Adipose tissue (tissue), 3 donors: ENCODE data around the gene GRIA2. TPM values are rescaled to one million over a fixed set of nuclear protein-coding genes. Genes with fewer than 3 reads are reported as not detected.
"Not testable (repeated sequence)": the region's sequence is repeated elsewhere in the genome, so short reads cannot be mapped to it uniquely, and the experiment has no call there.

Source experiments
- H3K27ac ChIP-seq: one replicate; pipeline ENCODE4 v1.5.1; 2013; ENCODE audit warnings: low read depth, low read length
- WGBS, 3 donors: extraction: QIAGEN DNeasy Blood & Tissue Kit; methylation state at CpG; one replicate each; pipeline ENCODE4 v1.1.7; 2013; 5-methylcytosine and 5-hydroxymethylcytosine counted together
- polyA plus RNA-seq, 3 donors: library from polyadenylated mRNA; stranded (reverse); fragments of 200-250 nt; gene quantifications; one replicate each; pipeline ENCODE4 v1.2.3, GENCODE V29; 2013
- donor health status: healthy with polysubstance abuse.
- donor health status: Bipolar disorder and iron deficiency.
- donor health status: healthy.

The GRIA2 gene
- polyA plus RNA-seq: under 1 TPM in 2 of 3 donors, not detected in 1; 0.04 to 0.48 TPM

GRCh38 chr4:157220371-157220881, at the start of gene GRIA2:
Gene GRIA2, plus strand, starts transcription at chr4:157220728. Its CDS starts 315 bp downstream, at chr4:157221043.
- no peak within 1 kb of the TSS for H3K27ac ChIP-seq
- WGBS, 3 donors: 2 to 5% (median 3%) methylated on average over 44 to 57 of the region's 57 CpGs

GRCh38 chr4:157172011-157172410, 48.5 kb upstream of the GRIA2 start:
- H3K27ac ChIP-seq: no peak overlapping the region
- WGBS, 3 donors: 29 to 39% (median 33%) methylated on average over 3 of the region's 3 CpGs

- WGBS, 3 donors: 80 to 97% (median 91%) methylated on average over 8 to 14 of the region's 14 CpGs
Measured at GRCh38 chr4:157180268-157180667, 40.3 kb upstream of the GRIA2 start.

GRCh38 chr4:157184300-157184699, 36.2 kb upstream of the GRIA2 start:
- no peak overlapping the region for H3K27ac ChIP-seq
- WGBS, 3 donors: 79 to 94% (median 84%) methylated on average over 1 of the region's 1 CpG

More at GRCh38 chr4:157180268-157180667, 40.3 kb upstream of the GRIA2 start:
- not testable (repeated sequence) for H3K27ac ChIP-seq

DNA sequence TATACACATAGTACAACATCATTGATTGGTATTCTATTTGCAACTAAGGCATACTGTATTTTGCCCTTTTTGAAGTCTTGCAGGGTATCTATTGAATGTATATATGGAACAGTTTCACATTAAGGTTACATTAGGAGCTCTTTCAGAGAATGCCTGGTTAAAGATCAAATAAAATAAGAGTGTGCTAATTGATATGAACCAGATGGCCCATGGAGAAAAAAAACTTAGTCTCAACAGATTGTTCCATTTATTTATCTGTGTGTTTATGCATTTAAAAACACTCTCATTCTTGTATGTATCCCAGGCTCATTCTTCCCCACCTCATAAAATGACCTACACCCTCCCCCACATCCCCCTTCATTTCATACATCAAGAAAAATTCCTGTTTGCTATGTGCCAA, 35.2 kb upstream of the GRIA2 start:
- no peak overlapping the region for H3K27ac ChIP-seq

DNA sequence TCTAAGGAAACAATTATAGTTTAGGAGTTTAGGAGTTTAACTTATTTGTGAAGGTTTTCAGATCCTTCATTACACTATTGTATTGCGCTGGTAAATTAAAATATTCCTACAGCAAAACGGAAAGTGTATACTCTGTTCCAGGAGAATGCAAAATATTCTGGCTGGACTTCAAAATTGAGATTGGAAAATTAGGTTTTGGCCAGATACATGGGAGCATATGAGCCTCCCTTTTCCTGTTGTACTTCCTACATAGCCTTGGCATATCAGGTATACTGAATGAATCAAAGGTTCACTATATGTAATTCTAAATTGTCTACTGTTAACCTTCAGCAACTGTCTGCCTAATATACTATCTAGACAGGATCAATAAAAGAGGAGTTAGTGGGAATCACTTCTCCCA, 25.2 kb upstream of the GRIA2 start:
- H3K27ac ChIP-seq: no peak overlapping the region
- 81 to 85% (median 84%) methylated on average over 2 of the region's 2 CpGs for WGBS, 3 donors

GRCh38 chr4:157196046-157196445, 24.5 kb upstream of the GRIA2 start:
- no peak overlapping the region for H3K27ac ChIP-seq
- WGBS, 3 donors: 90 to 100% (median 92%) methylated on average over 1 of the region's 1 CpG

GRCh38 chr4:157204634-157205244, 15.8 kb upstream of the GRIA2 start:
- WGBS, 3 donors: 70 to 76% (median 71%) methylated on average over 17 of the region's 17 CpGs
- no peak overlapping the region for H3K27ac ChIP-seq

GRCh38 chr4:157217708-157218107, 2.8 kb upstream of the GRIA2 start:
- 15 to 29% (median 26%) methylated on average over 3 of the region's 3 CpGs for WGBS, 3 donors
- H3K27ac ChIP-seq: no peak overlapping the region

GRCh38 chr4:157219711-157220370, 687 bp upstream of the GRIA2 start:
- H3K27ac ChIP-seq: no peak overlapping the region
- WGBS, 3 donors: 13 to 16% (median 14%) methylated on average over 16 of the region's 16 CpGs

- no peak overlapping the region for H3K27ac ChIP-seq
- WGBS, 3 donors: 5 to 7% (median 6%) methylated on average over 24 of the region's 24 CpGs
Measured at GRCh38 chr4:157221426-157221894, 932 bp downstream of the GRIA2 start.

DNA sequence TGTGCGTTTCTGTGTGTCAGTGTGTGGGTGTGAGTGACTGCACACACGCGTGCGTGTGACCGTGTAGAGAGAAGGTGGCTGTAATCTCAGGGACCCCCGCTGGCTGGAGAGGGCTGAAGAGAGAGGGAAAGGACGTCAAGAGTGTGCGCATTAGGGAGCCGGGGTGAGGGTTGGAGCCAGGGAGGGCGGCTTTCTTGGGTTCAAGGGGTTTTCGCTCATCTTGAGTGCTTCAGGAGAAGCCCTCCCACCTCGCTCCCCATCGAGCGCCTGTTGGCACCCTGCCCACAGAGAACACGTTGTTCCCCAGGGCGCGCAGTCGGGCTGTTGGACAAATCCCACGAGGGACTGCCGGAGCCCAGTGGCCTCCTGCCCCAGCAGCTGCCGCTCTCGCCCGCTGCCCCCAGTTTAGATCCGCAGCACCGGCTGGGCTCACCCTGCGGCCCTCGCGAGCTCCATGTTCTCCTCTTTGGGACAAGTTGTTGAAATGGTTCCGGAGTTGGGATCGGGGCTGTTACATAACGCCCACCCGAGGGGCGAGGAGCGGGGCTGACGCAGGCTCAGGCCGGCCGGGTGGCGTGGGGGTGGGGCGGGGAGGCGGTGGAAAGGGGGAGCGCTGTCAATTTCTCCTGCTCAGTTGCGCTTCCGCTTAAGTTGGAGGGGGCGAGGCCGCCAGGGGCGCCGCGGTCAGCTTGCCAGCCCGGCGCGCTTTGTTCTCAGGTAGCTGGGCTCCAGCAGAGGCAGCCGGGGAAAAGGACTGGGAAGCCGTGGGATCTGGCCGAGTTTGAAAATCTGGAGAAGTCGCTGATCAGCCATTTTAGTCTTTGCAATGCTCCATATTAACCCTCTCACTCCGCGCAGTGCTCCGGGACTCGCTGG, 1.6 kb downstream of the GRIA2 start:
- H3K27ac ChIP-seq: no peak overlapping the region
- WGBS, 3 donors: 1 to 3% (median 3%) methylated on average over 53 to 59 of the region's 59 CpGs

- H3K27ac ChIP-seq: no peak overlapping the region
- 1 to 3% (median 3%) methylated on average over 15 of the region's 15 CpGs for WGBS, 3 donors
Measured at GRCh38 chr4:157222771-157223160, 2.2 kb downstream of the GRIA2 start.

- 54 to 67% (median 65%) methylated on average over 1 of the region's 1 CpG for WGBS, 3 donors
- no peak overlapping the region for H3K27ac ChIP-seq
Measured at GRCh38 chr4:157223456-157223855, 2.9 kb downstream of the GRIA2 start.

DNA sequence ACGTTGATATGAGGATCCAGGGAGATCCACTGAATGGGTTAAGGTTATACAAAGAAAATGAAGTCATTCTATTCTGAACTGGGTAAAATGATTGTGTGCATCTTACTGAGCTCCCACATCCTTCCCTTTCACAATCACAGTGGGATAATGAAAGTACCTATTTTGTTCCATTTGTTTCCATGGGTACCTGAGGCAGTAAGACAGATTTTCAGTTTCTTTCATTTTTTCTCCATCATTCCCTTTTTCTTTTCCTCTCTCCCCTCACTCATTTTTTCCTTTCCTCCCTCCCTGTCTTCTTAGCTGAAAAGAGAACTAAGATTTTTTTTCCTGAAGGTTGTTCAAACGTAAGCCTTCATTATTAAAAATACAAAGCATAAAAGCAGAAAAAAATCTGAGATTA, 4.6 kb downstream of the GRIA2 start:
- H3K27ac ChIP-seq: no peak overlapping the region

GRCh38 chr4:157226035-157226434, 5.5 kb downstream of the GRIA2 start:
- WGBS, 3 donors: 77 to 85% (median 83%) methylated on average over 2 of the region's 2 CpGs
- no peak overlapping the region for H3K27ac ChIP-seq

More for the DNA sequence above, 4.6 kb downstream of the GRIA2 start:
- WGBS, 3 donors: 52 to 71% (median 65%) methylated on average over 2 of the region's 2 CpGs

DNA sequence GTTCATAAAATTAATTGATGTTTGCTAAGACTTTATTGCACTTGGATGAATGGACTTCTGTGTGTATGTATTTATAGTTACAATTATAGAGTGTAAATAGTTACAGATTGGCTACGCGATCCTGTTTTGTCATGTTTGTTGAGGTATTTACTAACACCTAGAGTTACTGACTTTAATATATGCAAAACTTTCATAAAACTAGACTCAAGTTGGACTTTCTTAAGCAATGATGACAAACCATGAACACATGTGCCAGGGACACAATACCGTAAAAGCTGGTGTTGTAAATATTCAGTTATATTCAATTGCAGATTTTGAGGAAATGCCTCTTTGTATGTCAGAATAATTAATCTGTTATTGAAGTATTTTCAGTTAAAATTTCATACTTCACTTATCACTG, 6.1 kb downstream of the GRIA2 start:
- H3K27ac ChIP-seq: no peak overlapping the region
- 86 to 98% (median 96%) methylated on average over 3 of the region's 3 CpGs for WGBS, 3 donors

DNA sequence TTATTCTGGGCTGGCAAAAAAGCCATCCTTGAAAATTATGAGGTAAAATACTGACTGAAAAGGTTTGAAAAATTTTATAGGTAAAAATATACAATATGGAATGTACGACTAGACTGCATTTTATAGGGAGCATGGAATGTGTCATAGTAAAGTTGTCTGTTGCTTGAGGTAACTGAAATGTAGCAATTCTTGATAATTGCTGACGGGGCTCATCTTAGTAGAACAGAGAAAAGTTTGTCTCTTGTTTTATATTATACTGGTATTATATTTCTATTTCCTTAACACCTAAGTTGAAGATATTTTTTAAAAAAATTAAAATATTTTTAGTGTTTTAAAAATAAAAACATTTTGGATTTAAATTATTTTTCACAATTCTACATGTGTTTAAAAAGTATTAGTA, 11.0 kb downstream of the GRIA2 start:
- H3K27ac ChIP-seq: no peak overlapping the region
- WGBS, 3 donors: 88 to 91% (median 91%) methylated on average over 2 of the region's 2 CpGs

GRCh38 chr4:157242871-157243270, 22.3 kb downstream of the GRIA2 start:
- no peak overlapping the region for H3K27ac ChIP-seq
